Mesodermal cell (in vitro differentiated cells): ENCODE results near the gene PNPLA2.

Experiments used
- H3K27ac ChIP-seq: 2 replicates; pipeline ENCODE4 v1.7.0; 2013; ENCODE audit warnings: mild to moderate bottlenecking, low read depth, low read length, moderate library complexity; ENCODE audit not compliant: severe bottlenecking
- H3K36me3 ChIP-seq: 2 replicates; pipeline ENCODE4 v1.7.1; 2013; ENCODE audit warnings: mild to moderate bottlenecking, low read length, moderate library complexity; ENCODE audit not compliant: control insufficient read depth, insufficient read depth
- H3K4me1 ChIP-seq: one replicate; pipeline ENCODE4 v1.7.1; 2013; ENCODE audit warnings: mild to moderate bottlenecking, low read length; ENCODE audit not compliant: insufficient read depth, control insufficient read depth, poor library complexity, severe bottlenecking
- H3K4me3 ChIP-seq: 2 replicates; pipeline ENCODE4 v1.7.0; 2013; ENCODE audit warnings: low read length, control low read depth, mild to moderate bottlenecking; ENCODE audit not compliant: insufficient read depth, poor library complexity, severe bottlenecking; ENCODE audit errors: extremely low read depth
- H3K9me3 ChIP-seq: 2 replicates; pipeline ENCODE4 v1.7.1; 2013; ENCODE audit warnings: mild to moderate bottlenecking, low read length, moderate library complexity; ENCODE audit not compliant: control insufficient read depth
- WGBS, 2 experiments: methylation state at CpG; one replicate each; pipeline ENCODE4 v1.1.5; 2013; ENCODE audit warnings: missing lambda C conversion rate in 2 of 2; ENCODE audit not compliant: insufficient coverage in 2 of 2; 5-methylcytosine and 5-hydroxymethylcytosine counted together

Gene PNPLA2

DNA sequence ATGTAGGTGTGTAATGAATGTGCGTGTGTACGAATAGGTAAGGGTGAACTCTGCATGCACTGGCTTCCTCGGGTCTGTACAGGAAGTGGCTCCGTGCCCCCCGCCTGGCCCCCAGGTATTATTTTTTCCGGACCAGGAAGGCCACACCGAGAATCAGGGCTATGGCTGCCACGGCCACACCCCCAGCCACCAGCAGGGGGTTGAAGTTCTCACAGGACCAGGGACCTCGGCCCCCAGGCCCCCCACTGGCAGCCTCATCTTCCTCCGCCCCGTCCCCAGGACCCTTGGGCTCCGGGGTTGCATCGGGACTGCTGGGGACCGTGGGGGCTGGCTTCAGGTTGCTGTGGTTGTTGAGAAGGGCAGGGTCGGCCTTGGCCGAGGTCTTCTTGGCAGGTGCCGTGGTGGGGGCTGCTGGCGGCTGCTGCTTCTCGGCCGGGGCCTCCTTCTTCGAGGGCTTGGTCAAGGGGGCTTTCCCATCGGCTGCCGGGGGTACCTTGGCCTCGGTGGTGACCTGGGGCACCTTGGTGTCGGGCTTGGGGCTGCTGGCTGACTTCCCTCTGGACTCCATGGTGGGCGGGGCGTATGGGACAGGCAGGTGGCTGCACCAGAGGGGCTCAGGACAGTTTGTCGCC lies 30.6 kb upstream of the PNPLA2 start:
- 87 to 94% methylated on average over 19 to 26 of the region's 28 CpGs for WGBS, 2 experiments
- Histone ChIP-seq H3K36me3 (peaks cover 11% of the 10 kb centered on the region), H3K27ac (no peak overlapping the region), H3K4me1 (peaks cover 9% of the 10 kb centered on the region), H3K9me3 (no peaks in the 10 kb centered on the region), H3K4me3 (no peak overlapping the region)

DNA sequence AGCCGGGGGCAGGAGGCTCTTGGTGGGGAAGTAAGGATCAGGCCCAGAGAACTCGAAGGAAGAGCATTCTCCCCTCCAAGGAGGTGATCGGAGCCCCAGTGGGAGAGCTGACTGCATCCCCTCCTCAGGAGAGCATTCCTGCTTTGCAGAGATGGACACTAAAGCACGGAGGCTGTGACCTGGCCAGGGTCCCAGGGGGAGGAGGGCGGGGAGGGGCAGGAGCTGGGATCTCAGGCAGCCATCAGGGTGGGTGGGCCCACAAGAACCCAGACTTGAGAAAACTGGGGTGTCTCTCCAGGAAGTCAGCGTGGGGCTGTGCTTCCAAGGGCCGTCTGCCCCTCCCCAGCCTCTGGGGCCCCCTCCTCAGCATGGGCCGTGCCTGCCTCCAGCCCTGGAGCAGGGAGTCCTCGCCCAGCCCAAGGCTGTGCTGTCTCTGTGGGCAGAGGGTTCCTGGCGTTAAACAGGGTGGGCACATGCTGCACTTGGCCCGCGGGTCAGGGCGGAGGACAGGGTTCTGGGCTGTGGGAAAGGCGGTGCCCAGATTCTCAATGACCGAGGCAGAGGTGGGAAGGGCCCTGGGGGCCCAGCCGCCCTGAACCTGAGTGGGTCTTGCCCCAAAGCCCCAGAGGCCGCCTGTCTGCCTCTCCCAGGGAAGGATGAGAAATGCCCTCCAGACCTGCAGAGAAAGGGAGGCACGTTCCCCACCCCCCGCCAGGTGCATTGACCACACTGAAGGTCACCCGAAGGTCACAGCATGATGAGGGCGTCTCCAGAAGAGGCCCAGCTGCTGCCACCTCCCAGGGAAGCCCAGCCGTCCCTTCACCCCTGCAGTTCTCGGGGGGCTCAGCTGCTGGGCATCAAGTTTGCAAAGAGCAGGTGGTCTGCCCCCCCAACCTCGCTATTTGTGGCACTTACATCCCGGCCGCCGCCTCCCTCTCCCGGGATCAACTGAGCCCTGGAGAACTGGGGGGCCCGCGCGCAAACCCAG lies 29.5 kb upstream of the PNPLA2 start:
- peaks cover 6% of the 10 kb centered on the region for H3K4me1 ChIP-seq
- H3K27ac ChIP-seq, result no peak overlapping the region
- no peak overlapping the region for H3K4me3 ChIP-seq
- 67 to 70% methylated on average over 25 to 30 of the region's 31 CpGs for WGBS, 2 experiments
- peaks cover 19% of the 10 kb centered on the region for H3K36me3 ChIP-seq
- H3K9me3 ChIP-seq, result no peaks in the 10 kb centered on the region

DNA sequence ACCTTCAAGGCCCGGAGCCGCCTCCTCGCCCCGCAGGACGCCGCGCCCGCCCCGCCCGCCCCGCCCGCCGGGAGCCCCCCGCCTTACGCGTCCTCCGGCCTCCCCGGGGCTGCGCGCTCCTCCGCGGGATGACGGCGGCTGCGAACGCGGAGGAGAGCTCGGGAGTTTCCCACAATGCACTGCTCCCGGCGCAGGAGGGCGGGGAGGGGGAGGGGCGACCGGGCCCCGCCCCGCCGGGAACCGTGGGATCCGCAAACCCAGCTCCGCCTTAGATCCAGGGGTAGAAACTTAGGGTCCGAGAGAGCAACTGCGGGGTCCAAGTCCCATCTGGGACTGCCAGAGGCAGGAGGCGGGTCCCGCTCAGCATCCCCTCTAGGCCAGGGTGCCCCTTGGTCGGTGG lies 28.8 kb upstream of the PNPLA2 start, which contains the start of gene CEND1:
Gene CEND1 (minus strand): TSS at position 148 of the 400 bp plus-strand sequence. CDS start 1,514 bp downstream, outside the sequence.
- Histone ChIP-seq H3K9me3 (no peaks in the 10 kb centered on the region), H3K27ac (no peak within 1 kb of the TSS), H3K4me3 (no peak within 1 kb of the TSS), H3K4me1 (peaks cover 6% of the 10 kb centered on the region), H3K36me3 (peaks cover 24% of the 10 kb centered on the region)
- WGBS, 2 experiments, result 31 to 32% methylated on average over 10 to 32 of the region's 44 CpGs

DNA sequence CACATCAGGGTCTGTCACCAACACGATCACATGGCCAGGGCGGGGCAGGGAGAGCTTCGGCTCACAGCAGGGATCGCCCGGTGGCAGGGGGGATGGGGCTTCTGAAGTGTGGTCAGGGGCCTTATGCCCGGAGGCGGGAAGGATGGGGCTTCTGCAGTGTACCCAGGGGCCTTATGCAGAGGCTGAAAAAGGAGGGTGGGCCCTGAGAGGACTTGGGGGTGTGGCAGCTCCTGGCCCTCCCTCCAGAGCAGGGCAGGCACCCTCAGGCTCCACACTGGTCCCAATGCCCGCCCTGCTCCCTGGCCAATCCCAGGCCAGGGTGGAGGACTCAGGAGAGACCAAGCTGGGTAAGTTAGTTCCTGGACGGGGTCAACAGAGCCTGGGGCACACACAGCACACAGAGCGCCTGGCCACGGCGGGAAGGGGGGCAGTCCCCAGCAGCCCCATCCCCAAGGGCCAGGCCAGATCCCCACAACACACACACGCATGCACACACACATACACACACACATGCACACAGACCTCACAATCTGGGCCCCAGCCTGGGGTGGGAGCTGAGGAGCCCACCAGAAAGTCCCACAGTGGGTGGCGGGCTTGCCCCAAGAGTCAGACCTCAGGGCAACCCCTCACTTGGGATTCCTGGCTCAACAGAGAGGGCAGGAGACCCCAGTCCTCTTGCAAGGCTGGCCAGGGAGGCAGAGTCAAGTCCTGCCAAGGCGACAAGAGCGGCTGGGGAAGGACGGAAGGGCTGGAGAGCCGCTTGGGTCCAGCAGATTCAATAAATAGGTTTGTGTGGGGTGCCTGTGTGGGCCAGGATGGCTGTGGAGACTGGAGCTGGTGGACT lies 27.8 kb upstream of the PNPLA2 start:
- 71 to 74% methylated on average over 13 to 15 of the region's 18 CpGs for WGBS, 2 experiments
- Histone ChIP-seq H3K27ac (no peak overlapping the region), H3K36me3 (peaks cover 24% of the 10 kb centered on the region), H3K4me1 (peaks cover 9% of the 10 kb centered on the region), H3K4me3 (no peak overlapping the region), H3K9me3 (no peaks in the 10 kb centered on the region)

DNA sequence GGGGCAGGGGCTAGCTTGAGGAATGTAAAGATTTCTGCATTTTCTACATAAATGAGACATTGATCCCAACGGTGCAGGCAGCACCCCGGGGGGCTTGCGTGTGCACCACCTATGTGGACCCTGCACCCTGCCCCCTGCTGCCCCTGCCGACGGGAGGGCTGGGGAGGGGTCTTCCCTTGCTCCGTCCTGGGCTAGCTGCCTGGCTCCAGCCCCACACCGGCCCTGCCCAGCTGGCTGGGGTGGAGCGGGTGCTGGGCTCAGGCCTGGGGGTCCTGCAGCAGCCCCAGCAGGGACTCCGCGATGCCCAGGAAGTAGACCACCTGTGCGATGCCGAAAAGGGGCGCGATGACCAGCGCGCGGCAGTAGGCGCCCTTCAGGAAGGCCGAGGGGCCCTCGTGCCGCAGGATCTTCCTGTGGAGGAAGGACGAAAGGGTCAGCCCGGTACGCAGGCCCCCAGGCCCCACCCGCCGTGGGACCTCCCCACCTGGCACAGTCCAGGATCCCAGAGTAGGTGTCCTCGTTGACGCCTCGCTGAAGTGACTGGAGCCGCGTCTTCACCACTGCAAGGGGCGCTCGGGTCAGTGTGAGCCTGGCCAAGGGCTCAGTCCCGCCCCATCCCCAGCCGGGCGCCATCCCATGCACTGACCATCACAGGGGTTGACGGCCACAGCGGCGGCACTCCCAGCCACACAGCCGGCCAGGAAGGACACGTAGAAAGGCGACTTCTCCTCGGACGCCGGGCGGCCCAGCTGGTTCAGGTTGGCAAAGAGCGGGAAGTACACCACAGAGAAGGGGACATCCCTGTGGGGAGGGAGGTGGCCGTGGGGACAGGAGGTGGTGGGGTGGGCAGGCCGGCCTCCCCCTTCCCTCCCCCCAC lies 26.8 kb upstream of the PNPLA2 start:
- Histone ChIP-seq H3K27ac (no peak overlapping the region), H3K4me3 (no peak overlapping the region), H3K4me1 (peaks cover 17% of the 10 kb centered on the region), H3K36me3 (peaks cover 24% of the 10 kb centered on the region), H3K9me3 (no peaks in the 10 kb centered on the region)
- 96 to 98% methylated on average over 43 to 47 of the region's 49 CpGs for WGBS, 2 experiments

DNA sequence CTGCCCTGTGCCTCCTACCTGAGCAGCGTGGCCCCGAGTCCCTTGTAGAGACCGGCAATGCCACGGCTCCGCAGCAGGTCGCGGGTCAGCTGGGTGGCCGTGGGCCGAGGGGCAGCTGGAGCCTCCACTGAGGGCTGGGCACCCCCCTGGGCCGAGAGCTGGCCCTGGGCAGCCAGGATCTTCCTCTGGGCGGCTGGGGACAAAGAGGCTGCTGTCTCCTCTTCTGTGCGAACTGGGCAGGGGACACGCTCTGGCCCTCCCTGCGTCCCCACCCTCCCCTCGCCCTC lies 26.2 kb upstream of the PNPLA2 start:
- no peaks in the 10 kb centered on the region for H3K9me3 ChIP-seq
- 87 to 97% methylated on average over 3 to 14 of the region's 15 CpGs for WGBS, 2 experiments
- H3K27ac ChIP-seq, result no peak overlapping the region
- H3K4me3 ChIP-seq, result no peak overlapping the region
- H3K4me1 ChIP-seq, result peaks cover 19% of the 10 kb centered on the region
- H3K36me3 ChIP-seq, result peaks cover 24% of the 10 kb centered on the region

DNA sequence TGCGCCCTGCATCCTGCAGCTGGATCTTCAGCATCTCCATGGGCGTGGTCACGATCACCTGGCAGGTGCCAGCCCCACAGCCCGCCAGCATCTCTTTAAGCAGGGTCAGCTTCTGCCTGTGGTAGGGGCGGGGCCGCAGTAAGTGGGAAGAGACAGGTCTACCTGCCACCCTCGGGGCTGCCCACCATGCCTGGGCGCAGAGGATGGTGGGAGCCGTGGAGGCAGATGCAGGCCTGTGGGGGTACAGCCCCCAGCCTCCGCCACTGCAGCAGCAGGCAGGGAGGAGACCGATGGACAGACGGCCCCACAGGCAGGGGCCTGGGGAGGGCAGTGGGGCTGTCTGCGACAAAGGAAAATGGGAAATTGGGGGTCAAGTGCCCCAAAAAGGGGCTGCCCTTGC lies 25.8 kb upstream of the PNPLA2 start:
- Histone ChIP-seq H3K4me3 (no peak overlapping the region), H3K27ac (no peak overlapping the region), H3K9me3 (no peaks in the 10 kb centered on the region), H3K36me3 (peaks cover 24% of the 10 kb centered on the region), H3K4me1 (peaks cover 19% of the 10 kb centered on the region)
- WGBS, 2 experiments, result 96% methylated on average over 10 to 12 of the region's 13 CpGs

DNA sequence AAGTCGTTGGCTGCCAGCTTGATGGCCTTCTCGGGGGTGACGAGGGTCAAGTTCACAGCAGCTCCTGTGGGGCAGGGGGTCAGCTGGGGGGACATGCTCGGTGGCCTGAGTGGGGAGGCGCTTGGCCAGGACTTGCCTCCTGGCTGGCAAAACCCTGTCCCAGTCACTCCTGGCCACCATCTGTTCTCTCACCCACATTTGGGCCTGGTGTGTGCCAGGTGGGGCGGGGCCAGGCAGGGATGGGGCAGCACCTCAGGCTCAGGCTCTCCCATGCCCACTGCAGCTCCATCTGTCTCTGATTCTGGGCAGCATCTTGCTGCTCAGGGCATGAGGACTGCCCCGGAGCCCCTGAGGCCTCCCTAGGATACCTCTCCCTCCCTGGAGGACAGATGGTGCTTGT lies 25.2 kb upstream of the PNPLA2 start:
- WGBS, 2 experiments, result 80 to 84% methylated on average over 5 of the region's 7 CpGs
- peaks cover 19% of the 10 kb centered on the region for H3K4me1 ChIP-seq
- H3K9me3 ChIP-seq, result no peaks in the 10 kb centered on the region
- no peak overlapping the region for H3K4me3 ChIP-seq
- no peak overlapping the region for H3K27ac ChIP-seq
- peaks cover 24% of the 10 kb centered on the region for H3K36me3 ChIP-seq

DNA sequence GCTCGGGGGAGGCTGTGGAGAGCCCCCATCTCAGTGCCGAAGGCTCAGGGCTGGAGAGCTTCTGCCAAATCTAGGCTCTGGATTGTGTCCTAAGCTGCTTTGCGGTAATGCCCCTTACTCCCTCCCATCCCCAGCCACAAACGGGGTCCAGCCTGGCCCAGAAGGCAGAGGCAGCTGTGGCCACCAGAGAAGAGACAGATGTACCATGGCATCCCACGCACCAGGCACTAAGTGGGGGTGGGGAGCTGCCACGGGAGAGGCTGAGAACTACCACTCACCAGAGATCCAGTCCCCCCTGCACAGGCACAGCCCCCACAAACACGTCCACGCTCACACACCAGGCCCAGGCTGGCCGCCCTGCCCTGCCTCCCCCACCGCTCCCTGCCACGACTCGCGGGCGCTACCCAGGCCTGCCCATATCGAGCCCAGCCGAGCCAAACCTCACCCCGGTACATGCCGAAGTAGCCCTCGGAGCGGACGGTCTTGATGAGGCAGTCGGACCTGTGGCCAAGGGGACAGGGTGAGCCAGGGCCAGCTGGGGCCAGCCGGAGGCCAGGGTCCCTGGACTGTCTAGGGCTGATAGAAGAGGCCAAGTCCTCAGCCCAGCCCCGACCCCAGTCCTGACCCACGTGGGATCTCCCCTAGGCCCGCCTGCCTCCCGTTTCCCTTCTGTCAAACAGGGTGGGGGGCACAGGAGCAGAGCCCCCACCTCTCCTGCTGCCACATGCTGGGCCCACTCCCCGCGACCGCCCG lies 24.5 kb upstream of the PNPLA2 start:
- H3K27ac ChIP-seq, result no peak overlapping the region
- H3K9me3 ChIP-seq, result no peaks in the 10 kb centered on the region
- peaks cover 28% of the 10 kb centered on the region for H3K36me3 ChIP-seq
- no peak overlapping the region for H3K4me3 ChIP-seq
- H3K4me1 ChIP-seq, result peaks cover 19% of the 10 kb centered on the region
- WGBS, 2 experiments, result 91 to 98% methylated on average over 26 to 29 of the region's 31 CpGs
